ENCODE measurements around the gene IZUMO1R.

IZUMO1R gene

DNA sequence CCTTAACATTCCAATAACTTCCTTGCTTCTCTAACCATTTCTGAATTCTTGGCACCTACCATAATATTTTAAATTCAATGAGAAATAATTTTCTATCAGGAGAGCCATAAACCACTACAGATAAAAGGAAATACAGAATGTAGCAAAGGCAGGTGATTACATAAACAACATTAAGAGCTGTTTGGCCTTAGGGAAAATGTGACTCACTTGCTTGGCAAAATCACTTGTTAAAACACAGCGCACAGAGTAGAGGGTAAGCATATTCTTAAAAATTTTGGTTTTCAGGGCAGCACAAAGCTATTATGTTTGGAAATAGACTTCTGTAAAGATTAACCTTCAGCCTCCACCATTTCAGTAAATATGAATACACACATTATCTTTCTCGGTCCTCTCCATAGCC lies 26.4 kb downstream of the IZUMO1R start:
- no peak for TF ChIP-seq POLR2AphosphoS5 (IDR thresholded peaks at IDR 0.05; ENCODE audit: low read depth, low read length)
- no peak for TF ChIP-seq TAF1 (IDR thresholded peaks at IDR 0.05; ENCODE audit: borderline replicate concordance, insufficient read depth, low read length)
- TF ChIP-seq, protein P1, sequence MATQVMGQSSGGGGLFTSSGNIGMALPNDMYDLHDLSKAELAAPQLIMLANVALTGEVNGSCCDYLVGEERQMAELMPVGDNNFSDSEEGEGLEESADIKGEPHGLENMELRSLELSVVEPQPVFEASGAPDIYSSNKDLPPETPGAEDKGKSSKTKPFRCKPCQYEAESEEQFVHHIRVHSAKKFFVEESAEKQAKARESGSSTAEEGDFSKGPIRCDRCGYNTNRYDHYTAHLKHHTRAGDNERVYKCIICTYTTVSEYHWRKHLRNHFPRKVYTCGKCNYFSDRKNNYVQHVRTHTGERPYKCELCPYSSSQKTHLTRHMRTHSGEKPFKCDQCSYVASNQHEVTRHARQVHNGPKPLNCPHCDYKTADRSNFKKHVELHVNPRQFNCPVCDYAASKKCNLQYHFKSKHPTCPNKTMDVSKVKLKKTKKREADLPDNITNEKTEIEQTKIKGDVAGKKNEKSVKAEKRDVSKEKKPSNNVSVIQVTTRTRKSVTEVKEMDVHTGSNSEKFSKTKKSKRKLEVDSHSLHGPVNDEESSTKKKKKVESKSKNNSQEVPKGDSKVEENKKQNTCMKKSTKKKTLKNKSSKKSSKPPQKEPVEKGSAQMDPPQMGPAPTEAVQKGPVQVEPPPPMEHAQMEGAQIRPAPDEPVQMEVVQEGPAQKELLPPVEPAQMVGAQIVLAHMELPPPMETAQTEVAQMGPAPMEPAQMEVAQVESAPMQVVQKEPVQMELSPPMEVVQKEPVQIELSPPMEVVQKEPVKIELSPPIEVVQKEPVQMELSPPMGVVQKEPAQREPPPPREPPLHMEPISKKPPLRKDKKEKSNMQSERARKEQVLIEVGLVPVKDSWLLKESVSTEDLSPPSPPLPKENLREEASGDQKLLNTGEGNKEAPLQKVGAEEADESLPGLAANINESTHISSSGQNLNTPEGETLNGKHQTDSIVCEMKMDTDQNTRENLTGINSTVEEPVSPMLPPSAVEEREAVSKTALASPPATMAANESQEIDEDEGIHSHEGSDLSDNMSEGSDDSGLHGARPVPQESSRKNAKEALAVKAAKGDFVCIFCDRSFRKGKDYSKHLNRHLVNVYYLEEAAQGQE (IDR thresholded peaks at IDR 0.05; ENCODE audit: insufficient read depth in 1 of 2, low read depth in 2 of 2, low read length in 2 of 2), result no peak
- no peak for TF ChIP-seq FOXP2 (optimal IDR thresholded peaks at IDR 0.05; ENCODE audit: borderline replicate concordance, extremely low read depth, extremely low read length, insufficient read depth)
- TF ChIP-seq SIN3A (IDR thresholded peaks at IDR 0.05; ENCODE audit: borderline replicate concordance, insufficient read depth, low read length), result no peak

DNA sequence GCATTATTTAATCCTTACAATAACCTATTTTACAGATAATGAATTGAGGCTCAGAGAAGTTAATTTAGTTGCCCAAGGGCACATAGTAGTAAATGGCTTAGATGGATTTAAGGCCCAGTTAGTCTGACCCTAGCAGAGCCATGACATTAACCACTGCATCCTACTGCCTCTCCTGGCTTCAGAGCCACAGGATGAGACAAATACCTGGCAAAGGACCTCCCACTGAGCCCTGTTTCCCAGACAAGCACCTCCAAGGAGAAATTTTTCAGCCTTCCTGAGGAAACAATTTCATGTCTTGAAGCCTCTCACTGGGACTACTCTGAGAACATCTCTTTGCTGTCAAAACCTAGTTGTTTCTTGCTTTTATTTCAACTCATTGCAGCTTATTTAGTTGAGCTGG lies 28.4 kb downstream of the IZUMO1R start:
- TF ChIP-seq SIN3A (IDR thresholded peaks at IDR 0.05; ENCODE audit: borderline replicate concordance, insufficient read depth, low read length), result no peak
- no peak for TF ChIP-seq POLR2AphosphoS5 (IDR thresholded peaks at IDR 0.05; ENCODE audit: low read depth, low read length)
- TF ChIP-seq, protein P1 (IDR thresholded peaks at IDR 0.05; ENCODE audit: insufficient read depth in 1 of 2, low read depth in 2 of 2, low read length in 2 of 2), result no peak
- TF ChIP-seq TAF1 (IDR thresholded peaks at IDR 0.05; ENCODE audit: borderline replicate concordance, insufficient read depth, low read length), result no peak
- no peak for TF ChIP-seq FOXP2 (optimal IDR thresholded peaks at IDR 0.05; ENCODE audit: borderline replicate concordance, extremely low read depth, extremely low read length, insufficient read depth)

- TF ChIP-seq, protein P1 (IDR thresholded peaks at IDR 0.05; ENCODE audit: insufficient read depth in 1 of 2, low read depth in 2 of 2, low read length in 2 of 2), result no peak
- TF ChIP-seq TAF1 (IDR thresholded peaks at IDR 0.05; ENCODE audit: borderline replicate concordance, insufficient read depth, low read length) (no peak), FOXP2 (optimal IDR thresholded peaks at IDR 0.05; ENCODE audit: borderline replicate concordance, extremely low read depth, extremely low read length, insufficient read depth) (no peak), SIN3A (IDR thresholded peaks at IDR 0.05; ENCODE audit: borderline replicate concordance, insufficient read depth, low read length) (no peak), POLR2AphosphoS5 (IDR thresholded peaks at IDR 0.05; ENCODE audit: low read depth, low read length) (no peak)
Measured at GRCh38 chr11:94336033-94336432, 31.7 kb downstream of the IZUMO1R start.

DNA sequence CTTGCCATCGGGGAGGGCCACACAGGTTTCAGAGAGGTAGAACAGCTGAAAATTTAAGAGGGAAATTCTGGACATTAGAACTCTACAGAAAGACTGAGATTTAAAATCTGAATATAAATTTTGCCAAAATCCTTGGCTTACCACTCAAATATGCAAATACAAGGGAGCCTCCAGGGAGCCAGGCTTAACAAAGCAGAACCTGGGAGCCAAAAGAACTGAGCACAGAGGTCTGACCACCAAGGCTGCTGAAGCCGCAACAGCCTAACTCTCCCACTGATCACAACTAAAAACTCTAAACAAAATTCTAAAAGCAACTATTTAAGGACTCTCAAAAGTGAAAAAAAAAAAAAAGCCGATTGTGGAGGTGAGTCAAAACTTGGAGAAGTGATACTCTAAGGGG lies 34.3 kb downstream of the IZUMO1R start:
- TF ChIP-seq FOXP2 (optimal IDR thresholded peaks at IDR 0.05; ENCODE audit: borderline replicate concordance, extremely low read depth, extremely low read length, insufficient read depth) (no peak), SIN3A (IDR thresholded peaks at IDR 0.05; ENCODE audit: borderline replicate concordance, insufficient read depth, low read length) (no peak), POLR2AphosphoS5 (IDR thresholded peaks at IDR 0.05; ENCODE audit: low read depth, low read length) (no peak), TAF1 (IDR thresholded peaks at IDR 0.05; ENCODE audit: borderline replicate concordance, insufficient read depth, low read length) (no peak)
- TF ChIP-seq, protein P1 (IDR thresholded peaks at IDR 0.05; ENCODE audit: insufficient read depth in 1 of 2, low read depth in 2 of 2, low read length in 2 of 2), result no peak

DNA sequence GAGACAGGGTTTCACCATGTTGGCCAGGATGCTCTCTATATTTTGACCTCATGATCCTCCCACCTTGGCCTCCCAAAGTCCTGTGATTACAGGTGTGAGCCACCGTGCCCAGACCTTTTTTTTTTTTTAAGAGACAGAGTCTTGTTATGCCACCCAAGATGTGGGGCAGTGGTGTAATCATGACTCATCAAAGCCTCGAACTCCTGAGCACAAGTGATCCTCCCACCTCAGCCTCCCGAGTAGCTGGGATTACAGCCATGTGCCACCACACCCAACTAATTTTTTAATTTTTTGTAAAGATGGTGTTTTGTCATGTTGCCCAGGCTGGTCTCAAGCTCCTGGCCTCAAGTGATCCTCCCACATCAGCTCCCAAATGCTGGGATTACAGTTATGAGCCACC lies 37.9 kb downstream of the IZUMO1R start:
- no peak for TF ChIP-seq SIN3A (IDR thresholded peaks at IDR 0.05; ENCODE audit: borderline replicate concordance, insufficient read depth, low read length)
- TF ChIP-seq POLR2AphosphoS5 (IDR thresholded peaks at IDR 0.05; ENCODE audit: low read depth, low read length), result no peak
- TF ChIP-seq, protein P1 (IDR thresholded peaks at IDR 0.05; ENCODE audit: insufficient read depth in 1 of 2, low read depth in 2 of 2, low read length in 2 of 2), result no peak
- no peak for TF ChIP-seq FOXP2 (optimal IDR thresholded peaks at IDR 0.05; ENCODE audit: borderline replicate concordance, extremely low read depth, extremely low read length, insufficient read depth)
- TF ChIP-seq TAF1 (IDR thresholded peaks at IDR 0.05; ENCODE audit: borderline replicate concordance, insufficient read depth, low read length), result no peak

All from PFSK-1 (cell line).